NCI-H1092 treated with DMSO at 0.1 percent for 48 hours (cell line): ENCODE measurements around the gene AP4M1.

ENCODE experiments used
- DNase-seq: peaks from one replicate; lab custom pipeline; 2025; lab: John Stamatoyannopoulos, UW

Gene AP4M1

GRCh38 chr7:100101016-100101862 lies at the start of gene AP4M1, which contains the start of gene MCM7:
AP4M1 (plus strand) TSS chr7:100101643; CDS start chr7:100101715, 72 bp downstream.
MCM7 (minus strand) TSS chr7:100101397; CDS start chr7:100101294, 103 bp downstream.
- peak; percentile 99 for DNase-seq

DNA sequence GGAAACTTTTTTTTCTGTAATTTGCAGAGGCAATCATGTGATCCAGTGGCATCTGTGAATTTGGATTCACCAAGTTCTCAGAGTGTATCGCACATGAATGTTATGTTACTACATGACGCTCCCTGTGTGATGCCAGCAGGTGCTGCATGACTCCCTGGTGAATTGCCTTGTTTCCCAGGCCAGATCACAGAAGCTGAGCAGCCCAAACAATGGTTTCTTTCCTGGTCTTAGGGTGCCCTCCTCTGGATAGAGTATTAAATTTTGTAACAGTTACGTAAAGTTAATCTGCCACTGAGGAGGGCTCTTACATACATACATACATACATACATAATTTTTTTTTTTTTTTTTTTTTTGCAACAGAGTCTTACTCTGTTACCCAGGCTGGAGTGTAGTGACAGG lies 48.2 kb upstream of the AP4M1 start:
- peak; percentile 89 for DNase-seq

DNA sequence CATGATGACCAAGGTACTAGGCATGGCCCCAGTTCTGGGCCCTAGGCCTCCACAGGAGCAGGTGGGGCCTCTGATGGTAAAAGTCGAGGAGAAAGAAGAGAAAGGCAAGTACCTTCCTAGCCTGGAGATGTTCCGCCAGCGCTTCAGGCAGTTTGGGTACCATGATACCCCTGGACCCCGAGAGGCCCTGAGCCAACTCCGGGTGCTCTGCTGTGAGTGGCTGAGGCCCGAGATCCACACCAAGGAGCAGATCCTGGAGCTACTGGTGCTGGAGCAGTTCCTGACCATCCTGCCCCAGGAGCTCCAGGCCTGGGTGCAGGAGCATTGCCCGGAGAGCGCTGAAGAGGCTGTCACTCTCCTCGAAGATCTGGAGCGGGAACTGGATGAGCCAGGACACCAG lies 44.4 kb upstream of the AP4M1 start:
- DNase-seq, result no peak

DNA sequence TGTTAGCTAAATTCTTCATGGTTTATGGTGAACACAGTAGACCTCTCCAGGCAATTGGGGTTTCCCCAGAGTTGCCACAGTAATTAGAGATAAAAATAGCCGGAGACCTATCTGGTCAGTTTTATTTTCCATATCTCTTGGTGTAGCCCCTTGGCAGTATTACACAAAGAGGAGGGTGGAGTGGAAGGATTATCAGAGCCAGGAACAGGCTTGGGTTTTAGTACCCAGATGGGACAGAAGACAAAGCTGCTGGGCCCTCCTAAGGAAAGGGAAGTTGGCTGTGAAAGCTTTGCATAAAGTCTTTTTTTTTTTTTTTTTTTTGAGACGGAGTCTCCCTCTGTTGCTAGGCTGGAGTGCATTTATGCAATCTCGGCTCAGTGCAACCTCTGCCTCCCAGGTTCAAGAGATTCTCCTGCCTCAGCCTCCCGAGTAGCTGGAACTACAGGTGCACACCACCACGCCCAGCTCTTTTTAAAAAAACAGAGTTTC lies 42.1 kb upstream of the AP4M1 start:
- DNase-seq, result no peak

DNA sequence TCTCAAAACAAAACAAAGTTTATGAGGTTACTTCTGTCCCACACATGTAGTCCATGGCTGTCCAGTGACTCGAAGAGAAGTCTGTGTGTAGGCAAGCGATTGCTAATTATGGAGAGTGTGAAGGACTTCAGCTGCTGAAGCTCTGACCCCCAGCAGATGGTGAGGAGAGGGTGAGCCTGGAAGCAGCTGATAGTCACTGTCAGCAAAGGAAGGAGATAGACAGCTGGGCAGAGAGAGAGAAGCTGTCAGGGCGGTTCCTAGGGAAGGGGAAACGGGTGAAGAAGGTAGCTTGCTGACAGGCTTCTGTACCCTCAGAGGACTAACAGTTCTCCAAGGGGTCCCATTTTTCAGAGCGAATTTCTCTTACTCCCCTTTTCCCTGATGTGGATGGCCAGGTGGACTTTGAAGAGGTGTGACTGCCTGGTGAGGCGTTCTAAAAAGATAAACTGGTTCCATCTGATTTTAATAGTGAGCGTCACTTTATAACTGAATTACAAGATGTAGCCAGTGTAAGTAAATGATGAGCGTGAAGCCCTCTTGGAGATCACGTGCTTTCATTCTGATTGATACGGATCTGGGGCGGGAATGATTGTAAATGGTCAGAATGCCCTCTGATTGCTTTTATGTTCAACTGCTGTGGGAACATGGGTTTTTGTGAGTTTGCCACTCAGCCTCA lies 39.8 kb upstream of the AP4M1 start:
- no peak for DNase-seq

DNA sequence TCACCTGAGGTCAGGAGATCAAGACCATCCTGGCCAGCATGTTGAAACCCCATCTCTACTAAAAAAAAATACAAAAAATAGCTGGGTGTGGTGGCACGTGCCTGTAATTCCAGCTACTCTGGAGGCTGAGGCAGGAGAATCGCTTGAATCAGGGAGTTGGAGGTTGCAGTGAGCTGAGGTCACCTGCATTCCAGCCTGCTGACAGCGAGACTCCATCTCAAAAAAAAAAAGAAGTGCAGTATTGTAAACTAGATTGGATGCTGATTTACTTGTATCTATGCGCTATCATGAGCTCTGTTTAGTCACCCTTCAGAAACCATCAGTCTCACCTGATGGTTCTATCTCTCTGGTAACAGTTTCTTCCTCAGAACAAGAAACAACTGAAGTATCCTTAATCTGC lies 38.1 kb upstream of the AP4M1 start:
- no peak for DNase-seq

DNA sequence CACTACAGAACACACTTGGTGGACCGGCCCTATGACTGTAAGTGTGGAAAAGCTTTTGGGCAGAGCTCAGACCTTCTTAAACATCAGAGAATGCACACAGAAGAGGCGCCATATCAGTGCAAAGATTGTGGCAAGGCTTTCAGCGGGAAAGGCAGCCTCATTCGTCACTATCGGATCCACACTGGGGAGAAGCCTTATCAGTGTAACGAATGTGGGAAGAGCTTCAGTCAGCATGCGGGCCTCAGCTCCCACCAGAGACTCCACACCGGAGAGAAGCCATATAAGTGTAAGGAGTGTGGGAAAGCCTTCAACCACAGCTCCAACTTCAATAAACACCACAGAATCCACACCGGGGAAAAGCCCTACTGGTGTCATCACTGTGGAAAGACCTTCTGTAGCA lies 37.3 kb upstream of the AP4M1 start:
- DNase-seq, result no peak

DNA sequence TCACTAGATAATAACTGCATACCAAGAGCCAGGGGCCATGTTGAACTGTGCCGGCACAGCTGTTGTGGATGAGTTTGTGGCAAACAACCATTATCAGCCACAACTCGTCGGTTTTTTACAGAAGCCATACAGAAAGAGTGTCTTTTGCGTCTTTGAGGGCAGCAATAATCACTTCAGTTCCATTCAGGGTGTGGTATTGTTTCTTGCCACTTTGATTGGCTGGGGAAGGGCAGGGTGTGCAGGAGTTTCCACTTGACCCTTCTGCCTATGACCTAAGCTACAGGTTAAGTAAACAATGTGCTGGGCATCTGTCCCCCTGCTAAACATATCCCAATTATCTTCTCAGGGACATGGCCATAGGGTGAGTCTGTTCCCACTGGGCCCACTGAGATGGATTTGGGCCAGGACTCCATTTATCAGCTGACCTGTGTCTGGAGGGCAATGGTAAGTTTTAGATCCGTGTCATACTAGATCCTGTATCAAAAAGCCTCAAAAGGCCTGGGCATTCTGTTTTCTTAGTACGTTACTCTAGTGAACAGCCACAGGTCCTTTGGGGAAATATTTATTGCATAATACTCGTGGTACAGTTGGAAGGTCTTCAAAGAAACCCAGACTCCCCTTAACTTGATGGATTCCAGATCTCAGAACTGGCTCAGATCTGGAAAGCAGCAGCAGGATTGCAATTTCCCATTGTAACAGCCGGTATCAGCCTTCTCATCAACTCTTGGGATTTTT lies 35.8 kb upstream of the AP4M1 start:
- no peak for DNase-seq

GRCh38 chr7:100066953-100067352 lies 34.5 kb upstream of the AP4M1 start:
- DNase-seq, result no peak

- no peak for DNase-seq
These were observed 31.5 kb upstream of the AP4M1 start for GRCh38 chr7:100069991-100070390.

DNA sequence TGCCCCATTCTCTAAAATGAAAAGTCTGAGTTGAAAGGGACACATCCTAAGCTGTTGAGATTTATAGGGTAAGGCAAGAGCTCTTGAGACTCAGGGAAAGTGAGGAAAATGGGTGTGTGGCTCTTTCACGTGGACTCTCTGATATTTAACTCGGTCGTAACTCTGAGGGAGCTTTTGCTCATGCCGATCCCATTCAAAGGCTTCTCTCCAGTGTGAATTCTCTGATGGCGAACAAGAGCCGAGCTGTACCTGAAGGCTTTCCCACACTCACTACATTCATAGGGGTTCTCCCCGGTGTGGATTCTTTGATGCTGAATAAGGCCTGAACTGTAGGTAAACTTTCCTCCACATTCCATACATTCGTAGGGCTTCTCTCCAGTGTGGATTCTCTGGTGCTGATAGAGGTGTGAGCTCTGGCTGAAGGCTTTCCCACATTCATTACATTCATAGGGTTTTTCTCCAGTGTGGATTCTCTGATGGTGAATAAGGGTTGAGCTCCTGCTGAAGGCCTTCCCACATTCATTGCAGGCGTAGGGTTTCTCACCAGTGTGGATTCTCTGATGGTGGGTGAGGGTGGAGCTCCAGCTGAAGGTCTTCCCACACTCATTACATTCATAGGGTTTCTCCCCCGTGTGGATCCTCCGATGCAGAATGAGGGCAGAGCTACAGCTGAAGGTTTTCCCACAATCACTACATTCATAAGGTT lies 30.3 kb upstream of the AP4M1 start:
- no peak for DNase-seq

DNA sequence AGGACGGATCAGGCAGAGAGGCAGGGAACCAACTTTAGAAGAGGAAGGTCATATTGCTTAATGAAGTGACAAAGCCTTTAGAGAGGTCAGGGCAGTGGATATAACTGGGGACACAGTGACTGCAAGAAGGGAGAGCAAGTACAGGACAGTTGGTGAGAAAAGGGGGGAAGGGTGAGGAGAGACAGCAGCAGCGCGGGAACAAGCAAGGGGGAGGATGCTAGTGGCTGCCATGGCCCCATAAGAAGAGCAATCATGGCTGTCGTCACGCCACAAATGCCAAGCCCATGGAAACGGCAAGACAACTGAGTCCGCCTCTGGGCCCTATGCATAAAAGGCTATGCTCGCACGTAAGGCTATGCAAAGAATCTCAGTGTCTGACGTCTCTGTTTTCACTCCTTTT lies 29.0 kb upstream of the AP4M1 start:
- DNase-seq, result no peak

DNA sequence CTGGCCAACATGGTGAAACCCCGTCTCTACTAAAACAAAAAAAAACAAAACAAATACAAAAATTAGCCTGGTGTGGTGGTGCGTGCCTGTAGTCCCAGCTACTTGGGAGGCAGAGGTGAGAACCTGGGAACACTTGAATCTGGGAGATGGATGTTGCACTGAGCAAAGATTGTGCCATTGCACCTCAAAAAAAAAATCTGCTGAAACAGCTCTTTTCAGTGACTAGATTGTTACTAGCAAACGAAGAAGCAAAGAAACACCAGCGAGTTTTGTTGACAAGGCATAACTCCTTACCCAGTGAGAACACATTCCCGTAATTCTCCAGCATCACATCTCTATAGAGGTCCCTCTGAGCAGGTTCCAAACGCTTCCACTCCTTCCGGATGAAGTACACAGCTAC lies 26.6 kb upstream of the AP4M1 start:
- no peak for DNase-seq

DNA sequence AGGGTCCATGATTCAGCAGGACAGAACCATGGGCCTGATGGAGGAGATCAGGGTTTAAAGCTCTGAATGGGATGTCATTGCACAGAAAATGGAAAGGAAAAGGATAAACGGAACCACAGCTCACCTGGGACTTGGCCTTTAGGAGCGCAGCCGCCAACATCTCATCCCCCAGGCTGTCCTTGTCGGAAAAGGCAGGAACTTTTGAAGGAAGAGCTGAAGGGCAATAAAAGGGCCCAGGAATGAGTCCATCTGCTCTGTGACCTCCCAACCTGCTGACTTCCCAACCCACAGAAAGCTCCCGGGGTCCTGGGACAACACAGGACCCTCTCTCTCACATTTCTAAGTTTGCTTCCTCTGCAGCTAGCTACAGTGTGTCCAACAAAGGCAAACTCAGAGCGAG lies 26.0 kb upstream of the AP4M1 start:
- DNase-seq, result no peak

- DNase-seq, result no peak
These were observed 24.2 kb upstream of the AP4M1 start for GRCh38 chr7:100077205-100077604.

- no peak for DNase-seq
These were observed 22.4 kb upstream of the AP4M1 start for GRCh38 chr7:100079024-100079560.

DNA sequence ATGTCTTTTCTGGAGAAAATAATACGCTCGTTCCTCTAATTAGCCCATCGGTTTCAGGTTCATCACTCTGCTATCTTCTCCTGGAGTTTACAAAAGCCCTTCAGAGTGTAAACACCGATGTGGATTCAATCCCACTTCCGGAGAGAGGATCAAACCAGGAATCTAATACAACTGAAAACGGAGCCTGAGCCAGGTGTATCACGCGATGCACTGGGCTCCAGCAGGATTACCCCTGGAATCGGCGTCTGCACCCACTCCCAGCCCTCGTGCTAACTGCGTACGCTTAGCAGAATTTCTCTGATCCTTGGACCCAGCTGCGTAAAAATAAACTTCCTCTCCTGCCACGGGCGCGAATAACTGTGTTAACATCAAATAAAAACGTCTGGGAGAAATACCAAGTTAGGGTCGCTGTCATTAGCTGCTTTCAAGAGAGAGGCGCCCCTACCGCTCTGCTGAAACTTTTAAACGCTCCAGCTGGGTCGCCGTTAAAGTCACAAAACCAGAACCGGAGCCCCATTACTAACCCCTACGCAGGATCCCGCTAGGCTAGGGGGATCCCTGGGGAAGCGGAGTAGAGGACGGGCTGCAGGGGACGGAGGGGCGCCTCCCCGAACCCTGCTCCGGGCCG lies 20.4 kb upstream of the AP4M1 start:
- DNase-seq, result peak; percentile 54

GRCh38 chr7:100081535-100082102 lies 19.8 kb upstream of the AP4M1 start, which contains the start of gene ZNF3:
ZNF3 (minus strand) TSS chr7:100081723; CDS start chr7:100077357, 4,366 bp downstream.
- peak; percentile 99 for DNase-seq

GRCh38 chr7:100082978-100083377 lies 18.5 kb upstream of the AP4M1 start:
- DNase-seq, result no peak

DNA sequence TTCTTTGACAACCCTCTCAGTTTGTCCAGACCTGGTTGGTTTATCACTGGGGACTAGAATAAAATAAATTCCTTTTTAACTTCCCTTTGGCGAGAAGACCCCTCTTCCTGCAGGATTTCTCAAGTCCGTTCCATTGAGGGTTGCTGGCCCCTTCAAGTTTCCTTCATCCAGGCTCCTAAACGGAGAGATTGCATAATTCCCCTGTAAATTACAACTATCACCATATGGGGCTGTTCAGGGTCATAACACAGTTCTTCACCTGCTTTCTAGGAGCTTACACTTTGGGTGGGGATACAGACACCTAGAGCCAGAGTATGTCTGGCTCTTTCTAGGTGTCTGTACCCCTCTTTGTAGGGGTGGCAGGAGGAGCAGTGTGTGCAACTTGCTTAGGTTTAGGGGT lies 15.9 kb upstream of the AP4M1 start:
- DNase-seq, result no peak
